ENCODE results near the gene NLGN2. TPM values are rescaled to one million over a fixed set of nuclear protein-coding genes. Genes with fewer than 3 reads are reported as not detected.

NLGN2 gene
- total RNA-seq, 1 donor from 2014 or later = 46.7 TPM

- no peak for TF ChIP-seq CTCF (IDR thresholded peaks at IDR 0.05)
- H3K27ac Mint-ChIP-seq (ENCODE audit: unreplicated experiment) = no peak overlapping the region
- no peaks in the 10 kb centered on the region for H3K9me3 Mint-ChIP-seq (ENCODE audit: low read depth)
- H3K4me1 Mint-ChIP-seq (ENCODE audit: low read depth) = peaks cover 17% of the 10 kb centered on the region
- DNase-seq (ENCODE audit: low spot score) = no peak
- peak overlapping the region; percentile 55 for H3K4me3 Mint-ChIP-seq (ENCODE audit: unreplicated experiment)
- peaks cover 3% of the 10 kb centered on the region for H3K36me3 Mint-ChIP-seq (ENCODE audit: low read depth)
- peaks cover 30% of the 10 kb centered on the region for H3K27me3 Mint-ChIP-seq (ENCODE audit: low read depth)
Observed at GRCh38 chr17:7384489-7385081, 23.1 kb upstream of the NLGN2 start.

GRCh38 chr17:7388856-7389255 is 18.8 kb upstream of the NLGN2 start:
- Mint-ChIP-seq H3K4me1 (ENCODE audit: low read depth) (peaks cover 16% of the 10 kb centered on the region), H3K9me3 (ENCODE audit: low read depth) (no peaks in the 10 kb centered on the region), H3K4me3 (ENCODE audit: unreplicated experiment) (no peak overlapping the region), H3K36me3 (ENCODE audit: low read depth) (peaks cover 10% of the 10 kb centered on the region), H3K27me3 (ENCODE audit: low read depth) (no peaks in the 10 kb centered on the region), H3K27ac (ENCODE audit: unreplicated experiment) (no peak overlapping the region)
- TF ChIP-seq CTCF (IDR thresholded peaks at IDR 0.05) = no peak
- no peak for DNase-seq (ENCODE audit: low spot score)

GRCh38 chr17:7389924-7390910 is 17.4 kb upstream of the NLGN2 start:
- DNase-seq (ENCODE audit: low spot score) = no peak
- Mint-ChIP-seq H3K27ac (ENCODE audit: unreplicated experiment) (no peak overlapping the region), H3K27me3 (ENCODE audit: low read depth) (no peaks in the 10 kb centered on the region), H3K4me3 (ENCODE audit: unreplicated experiment) (no peak overlapping the region), H3K4me1 (ENCODE audit: low read depth) (peaks cover 16% of the 10 kb centered on the region), H3K9me3 (ENCODE audit: low read depth) (no peaks in the 10 kb centered on the region), H3K36me3 (ENCODE audit: low read depth) (peaks cover 10% of the 10 kb centered on the region)
- TF ChIP-seq CTCF (IDR thresholded peaks at IDR 0.05) = no peak

GRCh38 chr17:7391307-7391706 is 16.3 kb upstream of the NLGN2 start:
- no peak for TF ChIP-seq CTCF (IDR thresholded peaks at IDR 0.05)
- Mint-ChIP-seq H3K27ac (ENCODE audit: unreplicated experiment) (no peak overlapping the region), H3K9me3 (ENCODE audit: low read depth) (no peaks in the 10 kb centered on the region), H3K27me3 (ENCODE audit: low read depth) (no peaks in the 10 kb centered on the region), H3K36me3 (ENCODE audit: low read depth) (peaks cover 10% of the 10 kb centered on the region), H3K4me1 (ENCODE audit: low read depth) (peaks cover 20% of the 10 kb centered on the region), H3K4me3 (ENCODE audit: unreplicated experiment) (no peak overlapping the region)
- no peak for DNase-seq (ENCODE audit: low spot score)
